GM19438 (cell line): ENCODE data around the gene GRIK2.

ENCODE experiments used
- ATAC-seq: cut with Tn5 transposase; IDR thresholded peaks from one replicate; pipeline ENCODE4 v1.9.1; 2021; ENCODE audit warnings: low read depth; ENCODE audit not compliant: unreplicated experiment

Gene GRIK2

GRCh38 chr6:101936516-101936915, 543.0 kb downstream of the GRIK2 start:
- no peak for ATAC-seq

GRCh38 chr6:101937108-101937507, 543.6 kb downstream of the GRIK2 start:
- ATAC-seq, result no peak

DNA sequence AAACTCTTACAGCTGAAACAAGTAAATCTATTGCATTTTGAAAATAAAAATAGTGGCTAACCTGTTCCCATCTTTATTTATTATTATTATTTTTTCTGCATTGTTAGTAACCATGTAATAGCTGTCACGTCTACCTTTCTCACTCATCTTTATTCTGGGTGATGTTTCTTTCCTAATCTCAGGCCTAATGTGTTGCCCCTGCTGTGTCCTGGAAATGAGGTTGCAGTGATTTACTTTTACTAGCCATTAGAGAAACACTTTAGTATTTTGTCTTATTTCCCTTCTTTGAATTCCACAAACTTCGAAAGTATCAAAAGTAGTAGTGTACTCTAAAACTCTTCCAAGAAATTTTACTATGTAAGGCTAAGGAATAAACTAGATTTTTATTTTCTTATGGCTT, 546.9 kb downstream of the GRIK2 start:
- ATAC-seq, result no peak

DNA sequence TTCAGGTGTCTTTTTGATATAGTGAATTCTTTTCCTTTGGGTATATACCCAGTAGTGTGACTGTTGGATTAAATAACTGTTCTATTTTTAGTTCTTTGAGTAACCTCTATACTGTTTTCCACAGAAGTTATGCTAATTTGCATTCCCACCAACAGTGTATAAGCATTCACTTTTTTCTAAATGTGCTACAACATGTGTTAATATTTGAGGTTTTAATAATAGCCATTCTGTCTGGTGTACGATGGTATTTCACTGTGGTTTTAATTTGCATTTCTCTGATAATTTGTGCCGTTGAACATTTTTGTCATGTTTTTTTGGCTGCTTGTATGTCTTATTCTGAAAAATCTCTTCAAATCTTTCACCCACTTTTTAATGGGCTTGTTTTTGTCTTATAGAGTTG, 563.5 kb downstream of the GRIK2 start:
- no peak for ATAC-seq

DNA sequence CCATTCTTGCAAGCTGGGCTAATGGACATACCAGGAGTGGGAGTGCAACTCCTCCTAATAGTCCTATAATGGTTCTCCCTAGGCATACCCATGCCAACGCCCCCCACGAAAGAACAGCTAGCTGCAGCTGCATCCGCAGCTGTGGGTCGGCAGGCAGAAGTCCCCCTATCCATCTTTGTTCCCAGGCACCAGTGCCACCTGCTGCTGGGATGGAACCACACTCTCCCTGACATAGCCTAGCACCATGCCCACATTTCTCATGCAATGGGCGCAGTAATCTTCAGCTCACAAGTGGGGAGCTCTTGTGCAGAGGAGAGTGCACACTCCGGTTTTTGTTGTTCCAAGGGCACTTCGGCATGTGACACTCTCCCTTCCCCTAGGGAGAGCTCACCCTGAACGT, 567.8 kb downstream of the GRIK2 start:
- ATAC-seq, result no peak

DNA sequence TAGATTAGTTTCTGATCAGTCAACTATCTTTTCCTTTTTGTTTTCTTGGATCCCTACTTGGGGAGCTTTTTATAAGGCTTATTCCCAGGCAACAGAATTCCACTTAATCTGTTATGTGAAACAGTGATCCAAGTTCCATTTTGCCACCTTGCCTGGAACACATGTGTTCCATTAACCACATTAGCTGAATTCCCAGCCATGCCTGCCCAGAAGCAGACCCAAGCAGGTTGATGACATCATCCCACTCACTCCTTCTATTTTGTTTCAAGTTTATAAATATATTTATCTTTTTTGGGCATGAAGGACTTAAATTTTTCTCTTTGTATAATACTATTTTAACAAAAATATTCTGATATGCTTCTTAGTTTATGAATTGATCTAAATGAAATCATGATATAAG, 587.4 kb downstream of the GRIK2 start:
- no peak for ATAC-seq

GRCh38 chr6:101986476-101986875, 593.0 kb downstream of the GRIK2 start:
- no peak for ATAC-seq

- no peak for ATAC-seq
These were observed 598.8 kb downstream of the GRIK2 start for GRCh38 chr6:101992286-101992685.

DNA sequence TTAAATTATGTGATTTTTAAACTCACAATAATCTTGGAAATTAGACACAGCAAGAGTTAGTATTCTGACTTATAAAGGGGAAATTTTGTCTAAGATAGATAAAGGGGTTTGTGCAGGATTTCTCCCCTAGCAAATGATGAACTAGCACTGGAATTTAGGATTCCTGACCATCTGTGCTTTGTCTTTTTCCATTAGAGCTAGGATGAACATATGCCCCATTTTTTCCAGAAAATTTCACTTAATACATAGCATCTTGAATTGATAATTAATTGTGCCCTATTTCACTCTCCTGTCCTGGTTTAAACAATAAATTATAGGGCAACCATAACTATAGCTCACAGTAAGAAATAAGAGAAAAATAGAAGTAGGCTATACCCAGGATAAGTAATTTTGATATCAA, 601.0 kb downstream of the GRIK2 start:
- ATAC-seq, result no peak

DNA sequence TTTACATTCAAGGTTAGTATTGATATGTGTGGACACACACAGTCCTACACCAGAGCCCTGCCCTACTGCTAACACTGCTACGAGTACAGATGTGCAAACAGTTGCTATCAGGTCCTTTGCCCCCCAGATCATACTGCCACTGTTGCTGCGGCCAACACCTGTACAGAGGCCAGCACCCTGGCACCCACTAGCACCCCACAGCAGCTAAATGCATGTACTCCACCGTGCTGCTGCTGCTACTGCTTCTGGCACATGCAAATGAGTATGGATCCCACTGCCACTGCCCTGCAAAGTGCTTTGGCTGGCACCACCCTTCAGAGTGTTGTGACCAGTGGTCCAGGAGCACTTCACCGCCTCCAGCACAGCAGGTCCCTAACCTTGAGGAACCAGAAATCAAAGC, 621.9 kb downstream of the GRIK2 start:
- ATAC-seq, result no peak

DNA sequence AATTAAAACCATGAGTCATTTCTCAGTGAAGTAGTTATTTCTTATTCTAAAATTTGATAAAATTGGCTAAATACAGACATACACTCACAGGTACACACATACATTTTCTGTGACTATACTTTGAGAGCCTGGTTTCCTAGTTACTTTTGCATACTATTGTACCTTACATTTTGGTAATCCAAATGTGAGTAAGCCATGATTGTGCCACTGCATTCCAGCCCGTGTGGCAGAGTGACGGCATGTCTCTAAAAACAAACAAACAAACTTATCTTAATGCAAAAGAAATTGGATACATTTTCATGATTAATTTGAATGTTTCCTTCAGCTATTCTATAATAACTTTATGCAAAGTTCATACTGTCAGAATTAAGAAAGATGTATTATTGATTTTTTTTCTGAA, 628.8 kb downstream of the GRIK2 start:
- ATAC-seq, result no peak

DNA sequence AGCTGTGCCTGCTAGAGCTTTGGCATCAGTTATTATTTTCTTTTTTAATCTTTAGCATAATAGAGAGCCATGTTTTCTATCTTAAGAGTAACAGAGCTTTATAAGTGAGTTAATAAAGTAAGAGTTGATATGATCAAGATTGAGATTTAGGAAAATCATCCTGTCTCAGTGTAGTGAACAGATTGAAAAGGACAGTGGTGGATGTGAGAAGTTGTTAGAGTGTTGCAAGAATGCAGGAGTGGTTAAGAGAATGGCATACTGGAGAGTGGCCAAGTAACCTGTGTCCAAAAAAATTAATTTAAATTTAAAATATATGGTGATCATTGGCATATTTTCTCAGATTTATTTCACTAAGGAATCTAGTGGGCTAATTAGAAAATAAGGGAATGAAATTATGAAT, 629.3 kb downstream of the GRIK2 start:
- no peak for ATAC-seq

GRCh38 chr6:102023977-102024657, 630.6 kb downstream of the GRIK2 start:
- ATAC-seq, result no peak

DNA sequence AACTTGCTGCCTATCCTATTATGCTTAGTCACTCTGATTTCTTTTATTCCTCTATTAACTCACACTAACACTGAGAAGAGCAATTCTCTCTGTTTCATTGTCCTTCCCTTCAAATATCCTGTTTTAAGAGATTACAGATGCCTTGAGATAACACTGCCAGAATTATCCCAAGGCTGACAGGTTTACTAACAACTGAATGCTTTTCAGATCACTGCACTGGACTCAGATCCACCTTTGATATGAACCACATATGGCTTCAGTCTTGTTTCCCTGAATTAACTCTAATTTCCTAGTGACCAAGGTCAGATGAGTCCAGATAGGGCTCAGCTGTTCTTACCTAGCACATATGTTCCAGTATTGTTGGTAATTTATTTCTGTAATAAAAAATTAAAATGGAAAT, 633.1 kb downstream of the GRIK2 start:
- ATAC-seq, result no peak

DNA sequence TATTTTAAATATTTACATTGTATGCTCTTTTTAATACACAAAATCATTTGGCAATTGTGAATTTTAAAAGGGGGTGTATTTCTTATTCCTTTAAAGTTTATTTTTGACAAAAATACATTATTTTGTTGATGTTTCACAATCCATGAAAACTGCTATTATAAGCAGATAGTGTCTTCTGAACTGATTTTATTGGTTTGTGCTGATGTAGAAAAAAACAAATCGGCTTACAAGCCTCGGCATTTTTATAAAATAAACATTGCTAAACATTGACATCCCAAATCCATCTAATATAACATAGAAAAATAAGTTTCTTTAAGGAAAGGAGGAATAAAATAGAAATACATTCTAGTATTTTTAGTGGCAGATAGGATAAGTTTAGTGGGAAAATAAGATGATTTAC, 634.7 kb downstream of the GRIK2 start:
- ATAC-seq, result no peak

DNA sequence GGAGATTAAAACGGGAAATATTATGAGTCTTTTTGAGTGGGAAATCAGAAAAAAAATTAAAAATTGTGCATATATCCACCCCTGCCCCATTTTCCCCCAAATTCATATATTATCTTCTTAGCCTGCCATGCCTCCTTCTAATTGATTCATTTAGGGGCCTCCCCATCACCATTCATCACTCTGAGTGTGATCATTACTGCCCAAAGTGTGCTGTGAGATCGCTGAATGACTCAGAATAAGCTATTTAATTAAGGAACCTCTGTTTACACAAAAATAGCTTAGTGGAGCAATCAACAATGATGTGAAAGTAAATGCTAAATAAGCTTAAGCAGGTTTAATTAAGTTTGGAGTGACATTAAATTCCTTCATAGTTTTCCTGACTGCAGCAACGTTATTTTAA, 645.5 kb downstream of the GRIK2 start:
- no peak for ATAC-seq

DNA sequence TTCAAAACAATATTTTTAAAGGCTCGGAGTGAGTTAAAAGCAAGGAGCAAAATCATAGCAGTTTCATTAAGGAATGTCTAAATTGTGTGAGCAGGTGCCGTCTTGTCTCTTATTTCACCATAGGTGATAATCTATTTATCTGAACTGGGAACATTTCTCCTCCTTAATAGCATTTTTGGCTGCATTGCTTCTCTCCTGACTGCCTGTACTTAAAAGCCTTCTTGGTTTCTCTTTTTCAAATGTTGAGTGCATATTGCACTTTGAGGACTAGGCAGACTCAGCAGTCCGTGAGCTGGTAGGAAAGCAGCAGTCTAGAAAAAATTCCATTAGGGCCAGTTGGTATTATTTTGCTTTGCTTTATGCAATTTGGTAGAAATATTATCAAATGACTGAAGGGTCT, 645.9 kb downstream of the GRIK2 start:
- ATAC-seq, result no peak

DNA sequence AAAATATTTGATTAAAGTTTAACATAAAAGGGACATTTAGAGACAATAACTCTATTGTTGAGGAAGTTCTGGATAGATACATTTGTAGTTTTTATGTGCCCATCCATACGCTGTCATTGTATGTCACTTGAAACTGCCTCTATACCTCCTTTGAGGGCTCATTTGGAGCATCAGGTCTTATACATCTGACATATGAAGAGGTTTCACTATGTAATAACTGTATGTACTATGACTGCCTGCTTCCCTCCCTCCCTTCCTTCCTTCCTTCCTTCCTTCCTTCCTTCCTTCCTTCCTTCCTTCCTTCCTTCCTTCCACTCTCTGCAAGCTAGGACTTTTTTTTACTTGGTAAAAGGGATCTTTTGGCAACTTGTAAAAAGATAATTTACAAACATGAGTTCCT, 657.5 kb downstream of the GRIK2 start:
- ATAC-seq, result no peak

DNA sequence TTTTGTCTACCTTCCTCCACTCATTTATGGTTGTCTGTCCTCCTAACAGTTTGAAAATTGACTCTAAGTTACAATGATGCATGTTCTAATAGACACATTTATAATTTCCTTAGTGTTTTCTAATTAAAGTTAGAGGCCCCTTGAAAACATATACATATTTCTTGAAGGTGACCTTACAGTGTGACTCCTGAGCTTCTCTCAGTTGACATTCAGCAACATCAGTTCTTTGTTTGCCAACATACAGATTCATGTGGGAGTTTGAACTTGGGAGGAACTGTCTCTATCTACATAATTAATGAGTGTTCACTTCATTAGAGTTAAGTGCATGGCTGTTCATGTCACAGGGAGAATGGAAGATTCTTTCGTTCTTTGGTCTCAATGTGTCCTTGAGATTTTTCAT, 658.2 kb downstream of the GRIK2 start:
- ATAC-seq, result no peak

GRCh38 chr6:102064142-102064541, 670.6 kb downstream of the GRIK2 start:
- ATAC-seq, result no peak

DNA sequence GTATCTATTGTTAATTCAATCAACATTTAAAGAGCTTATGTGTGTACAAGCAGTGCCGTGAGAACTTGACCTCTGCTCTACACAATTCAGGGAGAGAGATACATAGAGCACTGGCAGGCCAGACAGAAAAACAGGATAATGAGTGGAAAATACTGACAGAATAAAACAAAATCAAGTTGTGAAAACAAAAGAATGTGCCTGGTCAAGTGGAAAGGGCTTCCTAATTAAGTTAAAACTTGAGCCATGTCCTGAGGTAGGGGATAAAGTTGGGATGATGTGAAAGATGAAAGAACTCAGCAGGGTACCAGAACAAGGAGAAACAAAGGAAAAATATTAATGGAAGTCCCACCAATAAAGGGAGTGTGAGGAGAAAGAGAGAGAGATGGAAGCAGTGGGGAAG, 672.8 kb downstream of the GRIK2 start:
- ATAC-seq, result no peak

GRCh38 chr6:102068349-102068929, 674.9 kb downstream of the GRIK2 start:
- ATAC-seq, result no peak

DNA sequence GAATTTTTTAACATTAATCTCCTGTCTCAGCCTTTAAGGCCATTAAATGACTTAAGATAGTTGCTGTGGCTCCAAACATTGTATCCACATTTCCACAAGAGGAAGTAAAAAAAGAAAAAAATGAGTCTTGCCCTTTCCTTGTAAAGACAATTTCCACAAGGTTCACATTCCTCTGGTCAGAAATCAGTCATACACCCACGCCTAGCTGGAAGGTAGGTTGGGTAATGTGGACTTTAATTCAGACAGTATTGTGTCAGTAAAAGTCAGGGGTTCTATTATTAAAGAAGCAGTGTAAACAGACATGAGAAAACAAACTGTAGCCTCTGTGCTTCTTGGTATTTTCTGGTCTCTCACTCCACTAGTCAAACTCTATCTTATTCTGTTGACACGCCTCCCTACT, 682.0 kb downstream of the GRIK2 start:
- no peak for ATAC-seq
